ENCODE measurements around the gene AREG. TPM values are rescaled to one million over a fixed set of nuclear protein-coding genes. Genes with fewer than 3 reads are reported as not detected.
A peak's percentile ranks its signal among the peaks of the same experiment; 100 is the strongest.

The AREG gene
- total and polyA plus RNA-seq, 2 of the 13 experiments (the other 11 are each of a cell fraction or from before 2014, with no cell fraction given), result 6.2 to 7.1 TPM

GRCh38 chr4:74453037-74453635 lies 8.2 kb downstream of the AREG start:
- Histone ChIP-seq H3K36me3 (replicated peaks in 1 of 2; ENCODE audit: control insufficient read depth in 1 of 2, insufficient read depth in 2 of 2, low read length in 2 of 2) (no peaks in the 10 kb centered on the region), H3K27ac (ENCODE audit: extremely low read length, insufficient read depth, low read length) (no peak overlapping the region), H3K4me1 (ENCODE audit: insufficient read depth, low read length) (no peaks in the 10 kb centered on the region), H3K4me3 (replicated peaks in 1 of 3; ENCODE audit: insufficient read depth in 1 of 3, low read depth in 2 of 3, low read length in 3 of 3) (no peak overlapping the region), H3K9me3 (ENCODE audit: low read length) (no peaks in the 10 kb centered on the region), H3K4me2 (ENCODE audit: low read depth, low read length) (no peak overlapping the region), H4K20me1 (ENCODE audit: insufficient read depth, low read length) (no peaks in the 10 kb centered on the region), H3K27me3 (ENCODE audit: control insufficient read depth in 1 of 2, insufficient read depth in 2 of 2, low read length in 2 of 2) (no peaks in the 10 kb centered on the region), H3K9ac (ENCODE audit: insufficient read depth, low read depth, low read length) (no peak overlapping the region), H2AFZ (ENCODE audit: low read length) (no peak overlapping the region), H3K79me2 (ENCODE audit: insufficient read depth, low read length) (no peaks in the 10 kb centered on the region)
- TF ChIP-seq REPIN1 (CRISPR knock-in tag; IDR thresholded peaks at IDR 0.05; ENCODE audit: borderline replicate concordance, low read depth) (no peak), ATF7 (IDR thresholded peaks at IDR 0.05) (peak; percentile 79), ATF7 (CRISPR knock-in tag; IDR thresholded peaks at IDR 0.05) (no peak)
- no TSS peak for BruUV-seq (replicated peaks)
- ChIA-PET POLR2A (no interaction called here), CTCF (ENCODE audit: low intra/inter-chr PET ratio, low total read pairs) (no interaction called here)
- FAIRE-seq (no peak), DNase-seq (ENCODE audit: low spot score) (no peak), ATAC-seq (no peak)
- intact Hi-C loops (cut with micrococcal nuclease; ENCODE audit: unreplicated experiment), result no loop called here
- 89% methylated on average over 5 of the region's 5 CpGs for WGBS (ENCODE audit: low lambda C conversion rate)
- in situ Hi-C loops (cut with HindIII; ENCODE audit: extremely low pct_ligation_motif_present, low pct_unique_long_range_greater_than_20kb), result no loop called here

GRCh38 chr4:74453829-74454742 lies 9.2 kb downstream of the AREG start:
- 89% methylated on average over 6 of the region's 6 CpGs for WGBS (ENCODE audit: low lambda C conversion rate)
- Histone ChIP-seq H3K4me1 (ENCODE audit: insufficient read depth, low read length) (no peaks in the 10 kb centered on the region), H3K27me3 (ENCODE audit: control insufficient read depth in 1 of 2, insufficient read depth in 2 of 2, low read length in 2 of 2) (no peaks in the 10 kb centered on the region), H3K4me2 (ENCODE audit: low read depth, low read length) (no peak overlapping the region), H4K20me1 (ENCODE audit: insufficient read depth, low read length) (no peaks in the 10 kb centered on the region), H3K36me3 (replicated peaks in 1 of 2; ENCODE audit: control insufficient read depth in 1 of 2, insufficient read depth in 2 of 2, low read length in 2 of 2) (no peaks in the 10 kb centered on the region), H3K79me2 (ENCODE audit: insufficient read depth, low read length) (no peaks in the 10 kb centered on the region), H3K27ac (ENCODE audit: extremely low read length, insufficient read depth, low read length) (no peak overlapping the region), H3K4me3 (replicated peaks in 1 of 3; ENCODE audit: insufficient read depth in 1 of 3, low read depth in 2 of 3, low read length in 3 of 3) (no peak overlapping the region), H3K9me3 (ENCODE audit: low read length) (no peaks in the 10 kb centered on the region), H2AFZ (ENCODE audit: low read length) (no peak overlapping the region), H3K9ac (ENCODE audit: insufficient read depth, low read depth, low read length) (no peak overlapping the region)
- POLR2A ChIA-PET, result no interaction called here
- FAIRE-seq (no peak), ATAC-seq (no peak), DNase-seq (ENCODE audit: low spot score) (no peak)
- CTCF ChIA-PET (ENCODE audit: low intra/inter-chr PET ratio, low total read pairs), result no interaction called here
- in situ Hi-C loops (cut with HindIII; ENCODE audit: extremely low pct_ligation_motif_present, low pct_unique_long_range_greater_than_20kb) (no loop called here), intact Hi-C loops (cut with micrococcal nuclease; ENCODE audit: unreplicated experiment) (no loop called here)
- no TSS peak for BruUV-seq (replicated peaks)
- TF ChIP-seq BRD4 (CRISPR knock-in tag; IDR thresholded peaks at IDR 0.05), result no peak
- TF ChIP-seq, protein P1, sequence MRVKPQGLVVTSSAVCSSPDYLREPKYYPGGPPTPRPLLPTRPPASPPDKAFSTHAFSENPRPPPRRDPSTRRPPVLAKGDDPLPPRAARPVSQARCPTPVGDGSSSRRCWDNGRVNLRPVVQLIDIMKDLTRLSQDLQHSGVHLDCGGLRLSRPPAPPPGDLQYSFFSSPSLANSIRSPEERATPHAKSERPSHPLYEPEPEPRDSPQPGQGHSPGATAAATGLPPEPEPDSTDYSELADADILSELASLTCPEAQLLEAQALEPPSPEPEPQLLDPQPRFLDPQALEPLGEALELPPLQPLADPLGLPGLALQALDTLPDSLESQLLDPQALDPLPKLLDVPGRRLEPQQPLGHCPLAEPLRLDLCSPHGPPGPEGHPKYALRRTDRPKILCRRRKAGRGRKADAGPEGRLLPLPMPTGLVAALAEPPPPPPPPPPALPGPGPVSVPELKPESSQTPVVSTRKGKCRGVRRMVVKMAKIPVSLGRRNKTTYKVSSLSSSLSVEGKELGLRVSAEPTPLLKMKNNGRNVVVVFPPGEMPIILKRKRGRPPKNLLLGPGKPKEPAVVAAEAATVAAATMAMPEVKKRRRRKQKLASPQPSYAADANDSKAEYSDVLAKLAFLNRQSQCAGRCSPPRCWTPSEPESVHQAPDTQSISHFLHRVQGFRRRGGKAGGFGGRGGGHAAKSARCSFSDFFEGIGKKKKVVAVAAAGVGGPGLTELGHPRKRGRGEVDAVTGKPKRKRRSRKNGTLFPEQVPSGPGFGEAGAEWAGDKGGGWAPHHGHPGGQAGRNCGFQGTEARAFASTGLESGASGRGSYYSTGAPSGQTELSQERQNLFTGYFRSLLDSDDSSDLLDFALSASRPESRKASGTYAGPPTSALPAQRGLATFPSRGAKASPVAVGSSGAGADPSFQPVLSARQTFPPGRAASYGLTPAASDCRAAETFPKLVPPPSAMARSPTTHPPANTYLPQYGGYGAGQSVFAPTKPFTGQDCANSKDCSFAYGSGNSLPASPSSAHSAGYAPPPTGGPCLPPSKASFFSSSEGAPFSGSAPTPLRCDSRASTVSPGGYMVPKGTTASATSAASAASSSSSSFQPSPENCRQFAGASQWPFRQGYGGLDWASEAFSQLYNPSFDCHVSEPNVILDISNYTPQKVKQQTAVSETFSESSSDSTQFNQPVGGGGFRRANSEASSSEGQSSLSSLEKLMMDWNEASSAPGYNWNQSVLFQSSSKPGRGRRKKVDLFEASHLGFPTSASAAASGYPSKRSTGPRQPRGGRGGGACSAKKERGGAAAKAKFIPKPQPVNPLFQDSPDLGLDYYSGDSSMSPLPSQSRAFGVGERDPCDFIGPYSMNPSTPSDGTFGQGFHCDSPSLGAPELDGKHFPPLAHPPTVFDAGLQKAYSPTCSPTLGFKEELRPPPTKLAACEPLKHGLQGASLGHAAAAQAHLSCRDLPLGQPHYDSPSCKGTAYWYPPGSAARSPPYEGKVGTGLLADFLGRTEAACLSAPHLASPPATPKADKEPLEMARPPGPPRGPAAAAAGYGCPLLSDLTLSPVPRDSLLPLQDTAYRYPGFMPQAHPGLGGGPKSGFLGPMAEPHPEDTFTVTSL (CRISPR knock-in tag; IDR thresholded peaks at IDR 0.05; ENCODE audit: borderline replicate concordance), result no peak
- no peak for TF ChIP-seq KMT2A (CRISPR knock-in tag; IDR thresholded peaks at IDR 0.05)
- no peak for TF ChIP-seq SALL2 (CRISPR knock-in tag; IDR thresholded peaks at IDR 0.05)
- no peak for TF ChIP-seq STAG1 (CRISPR knock-in tag; IDR thresholded peaks at IDR 0.05)
- no peak for TF ChIP-seq RFX5 (IDR thresholded peaks at IDR 0.05; ENCODE audit: low read depth, low read length)
- TF ChIP-seq NR2C2 (CRISPR knock-in tag; IDR thresholded peaks at IDR 0.05; ENCODE audit: borderline replicate concordance), result no peak
- no peak for TF ChIP-seq FOXJ3 (CRISPR knock-in tag; IDR thresholded peaks at IDR 0.05; ENCODE audit: borderline replicate concordance)
- TF ChIP-seq SMARCE1 (IDR thresholded peaks at IDR 0.05; ENCODE audit: borderline replicate concordance), result no peak
- no peak for TF ChIP-seq ZNF260 (CRISPR knock-in tag; IDR thresholded peaks at IDR 0.05; ENCODE audit: borderline replicate concordance, low read depth)

Data from HepG2 (cell line).